A673 (cell line): Measurements from ENCODE around the gene LRRC1.

Source experiments
- EZH2 ChIP-seq: fragments of 200-600 bp; sonication (generic); IDR thresholded peaks from 2 replicates; pipeline ENCODE4 v1.6.1; 2017; ENCODE audit warnings: borderline replicate concordance, low read depth, mild to moderate bottlenecking, mixed read lengths, antibody characterized with exemption, low read length; ENCODE audit not compliant: poor library complexity, severe bottlenecking
- TF ChIP-seq, protein P1 (sequence below): fragments of 300-800, 200-600 bp; sonication (generic); conservative IDR thresholded peaks from 2 replicates; pipeline ENCODE4 v1.5.1; 2017; ENCODE audit warnings: low read depth, mild to moderate bottlenecking, antibody characterized with exemption, low read length, moderate library complexity, mixed read lengths

DNA sequence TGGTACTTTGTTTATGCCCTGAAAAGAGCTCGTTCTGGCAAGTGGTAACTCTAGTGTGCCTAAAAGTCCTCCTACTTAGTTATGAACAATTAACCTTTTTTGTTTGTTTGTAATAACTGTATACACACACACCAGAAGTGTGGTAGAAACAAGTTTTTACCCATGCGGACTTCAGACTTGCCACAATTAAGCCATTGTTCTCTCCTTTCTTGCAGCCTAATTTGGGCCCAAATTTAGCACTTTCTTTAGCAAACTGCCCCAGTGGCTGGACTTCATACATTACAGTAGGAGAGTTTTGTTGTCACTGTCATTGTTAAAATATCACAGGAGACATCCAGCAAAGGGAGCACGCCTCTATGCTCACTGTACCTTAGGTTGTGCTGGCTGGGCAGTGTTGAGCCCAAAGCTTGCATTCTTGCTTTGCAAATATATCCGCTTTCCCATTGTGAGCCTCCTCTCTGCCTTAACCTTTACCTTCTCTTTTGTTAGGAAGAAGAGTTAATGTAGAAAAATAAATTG, 53.0 kb downstream of the LRRC1 start:
- TF ChIP-seq, protein P1, sequence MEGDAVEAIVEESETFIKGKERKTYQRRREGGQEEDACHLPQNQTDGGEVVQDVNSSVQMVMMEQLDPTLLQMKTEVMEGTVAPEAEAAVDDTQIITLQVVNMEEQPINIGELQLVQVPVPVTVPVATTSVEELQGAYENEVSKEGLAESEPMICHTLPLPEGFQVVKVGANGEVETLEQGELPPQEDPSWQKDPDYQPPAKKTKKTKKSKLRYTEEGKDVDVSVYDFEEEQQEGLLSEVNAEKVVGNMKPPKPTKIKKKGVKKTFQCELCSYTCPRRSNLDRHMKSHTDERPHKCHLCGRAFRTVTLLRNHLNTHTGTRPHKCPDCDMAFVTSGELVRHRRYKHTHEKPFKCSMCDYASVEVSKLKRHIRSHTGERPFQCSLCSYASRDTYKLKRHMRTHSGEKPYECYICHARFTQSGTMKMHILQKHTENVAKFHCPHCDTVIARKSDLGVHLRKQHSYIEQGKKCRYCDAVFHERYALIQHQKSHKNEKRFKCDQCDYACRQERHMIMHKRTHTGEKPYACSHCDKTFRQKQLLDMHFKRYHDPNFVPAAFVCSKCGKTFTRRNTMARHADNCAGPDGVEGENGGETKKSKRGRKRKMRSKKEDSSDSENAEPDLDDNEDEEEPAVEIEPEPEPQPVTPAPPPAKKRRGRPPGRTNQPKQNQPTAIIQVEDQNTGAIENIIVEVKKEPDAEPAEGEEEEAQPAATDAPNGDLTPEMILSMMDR = no peak
- no peak for TF ChIP-seq EZH2
